ES-I3 (cell line): ENCODE measurements around the gene ZNF865.

Experiments
- H3K36me3 ChIP-seq: 2 replicates; pipeline ENCODE4 v1.6.1; 2013; ENCODE audit warnings: mild to moderate bottlenecking, low read length, control low read depth, moderate library complexity; ENCODE audit not compliant: insufficient read depth
- H3K4me1 ChIP-seq: 2 replicates; pipeline ENCODE4 v1.6.1; 2013; ENCODE audit warnings: mild to moderate bottlenecking, control low read depth, low read length; ENCODE audit not compliant: insufficient read depth
- H3K9ac ChIP-seq: 2 replicates; pipeline ENCODE4 v1.6.1; 2013; ENCODE audit warnings: low read depth, mild to moderate bottlenecking, low read length, moderate library complexity
- H3K9me3 ChIP-seq: 2 replicates; pipeline ENCODE4 v1.6.1; 2013; ENCODE audit warnings: mild to moderate bottlenecking, low read length, moderate library complexity; ENCODE audit not compliant: control insufficient read depth, insufficient read depth

Gene ZNF865

DNA sequence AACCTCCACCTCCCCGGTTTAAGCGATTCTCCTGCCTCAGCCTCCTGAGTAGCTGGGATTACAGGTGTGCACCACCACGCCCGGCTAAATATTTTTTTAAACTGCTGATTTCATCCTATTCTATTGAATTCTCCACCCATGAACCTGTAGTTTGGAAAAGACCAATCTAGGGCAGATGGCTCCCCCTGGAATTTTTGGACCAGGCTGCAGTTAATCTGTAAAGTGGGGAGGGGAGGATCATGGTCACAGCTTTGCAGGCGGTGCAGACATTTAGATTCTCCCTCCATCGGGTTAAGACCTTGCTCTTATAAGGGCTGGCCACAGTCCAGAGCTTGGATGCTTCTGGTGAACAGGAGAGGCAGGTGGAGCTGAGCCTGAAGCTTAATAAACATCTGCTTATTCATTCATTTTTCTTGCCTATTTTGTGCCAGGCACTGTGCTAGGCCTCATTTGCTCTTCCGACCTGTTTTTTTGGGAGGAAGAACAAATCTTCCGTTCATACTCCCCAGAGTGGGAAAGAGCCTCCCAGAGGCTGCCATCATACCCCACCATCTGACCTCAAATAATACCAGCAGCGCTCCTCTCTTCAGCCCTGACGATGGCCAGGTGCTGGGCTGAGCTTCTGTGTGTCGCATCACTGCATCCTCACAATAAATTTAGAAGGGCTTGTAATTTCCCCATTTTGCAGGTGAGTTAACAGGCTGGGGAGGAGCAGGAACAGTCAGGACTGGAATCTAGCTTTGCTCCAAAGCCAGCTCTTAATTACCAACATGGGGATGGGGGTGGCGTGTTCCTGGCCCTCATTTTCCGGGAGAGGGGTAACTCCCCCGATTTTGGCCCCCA lies 41.7 kb downstream of the ZNF865 start:
- H3K9ac ChIP-seq = peak overlapping the region; percentile 92
- H3K36me3 ChIP-seq = peaks cover 9% of the 10 kb centered on the region
- no peaks in the 10 kb centered on the region; the same call in 1 of the 2 replicates for H3K4me1 ChIP-seq
- no peaks in the 10 kb centered on the region for H3K9me3 ChIP-seq

DNA sequence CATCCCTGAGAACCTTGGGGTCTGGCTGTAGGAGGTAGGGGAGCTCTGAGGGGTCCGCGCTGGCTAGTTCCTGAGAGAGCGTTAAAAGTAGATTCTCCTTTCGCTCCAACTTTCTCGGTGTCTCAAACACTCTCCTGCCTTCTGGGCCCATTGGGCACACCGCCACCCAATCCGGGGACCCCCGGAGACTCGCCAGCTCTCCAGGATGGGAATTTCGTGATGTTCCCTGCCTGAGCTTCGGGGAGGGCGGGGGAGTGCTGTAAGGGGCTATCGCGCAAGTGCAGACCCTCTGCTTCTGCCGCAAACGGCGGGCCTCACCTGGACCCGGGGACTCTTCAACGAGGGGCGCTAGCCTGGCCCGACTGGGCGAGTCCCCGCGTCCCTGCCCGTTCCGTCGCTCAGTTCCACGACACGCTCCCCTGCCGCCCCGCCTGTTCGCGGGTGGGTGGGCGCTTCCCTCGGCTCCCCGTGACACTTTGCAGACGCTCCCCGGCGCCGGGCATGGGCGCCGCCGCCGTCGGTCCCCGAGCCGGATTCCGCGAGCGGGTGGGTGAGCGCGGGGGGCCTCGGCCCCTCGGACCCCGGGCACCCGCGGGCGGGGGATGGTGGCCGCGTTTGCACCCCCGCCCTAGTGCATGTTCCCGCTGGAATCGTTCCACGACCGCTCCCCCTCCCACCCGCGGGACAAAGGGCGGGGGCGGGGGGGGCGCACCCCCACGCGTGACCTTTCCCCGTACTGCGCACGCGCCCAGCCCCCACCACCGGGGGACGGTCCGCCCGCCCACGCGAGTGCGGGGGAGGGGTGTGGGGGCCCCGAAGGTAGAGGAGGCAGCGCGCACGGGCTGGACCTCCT lies 42.5 kb downstream of the ZNF865 start, which contains the start of gene CCDC106:
Gene CCDC106 (plus strand): TSS at position 481 of the 853 bp plus-strand sequence. CDS start 835 bp downstream, outside the sequence.
- Histone ChIP-seq H3K9me3 (no peaks in the 10 kb centered on the region), H3K4me1 (no peaks in the 10 kb centered on the region; the same call in 1 of the 2 replicates), H3K9ac (peak within 1 kb of the TSS; percentile 92), H3K36me3 (peaks cover 9% of the 10 kb centered on the region)

DNA sequence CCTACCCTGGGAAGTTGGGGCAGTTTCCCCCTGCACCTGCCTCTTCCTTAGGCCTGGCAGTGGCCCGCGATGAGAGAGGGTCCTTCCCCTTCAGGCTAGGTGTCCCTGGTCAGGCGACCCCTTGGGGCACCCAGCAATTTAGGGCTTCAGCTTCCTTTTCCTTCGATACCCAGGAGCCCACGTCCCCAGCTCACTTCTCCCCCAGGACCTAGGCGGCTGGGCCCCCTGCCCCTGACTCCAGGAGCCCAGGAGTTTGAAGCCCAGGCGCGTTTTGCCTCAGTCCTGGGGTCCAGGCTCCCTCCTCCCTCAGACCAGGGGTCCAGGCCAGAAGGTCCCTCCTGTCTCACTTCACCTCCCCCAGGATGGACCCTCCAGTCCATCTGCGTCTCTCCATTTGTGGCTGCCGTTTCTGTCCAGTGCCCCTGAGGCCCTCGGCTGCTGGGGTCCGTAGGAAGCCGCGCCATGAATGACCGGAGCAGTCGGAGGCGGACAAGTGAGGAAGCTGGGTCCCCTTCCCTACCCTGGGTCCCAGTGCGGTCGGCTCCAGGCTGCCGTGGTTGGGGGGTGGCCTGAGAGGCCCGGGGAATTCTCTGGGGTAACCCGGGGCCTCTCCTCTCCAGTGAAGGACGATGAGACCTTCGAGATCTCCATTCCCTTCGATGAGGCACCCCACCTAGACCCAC lies 43.3 kb downstream of the ZNF865 start:
- Histone ChIP-seq H3K9me3 (no peaks in the 10 kb centered on the region), H3K36me3 (peaks cover 9% of the 10 kb centered on the region), H3K4me1 (no peaks in the 10 kb centered on the region; the same call in 1 of the 2 replicates), H3K9ac (peak overlapping the region; percentile 92; the same call in 1 of the 2 replicates)

GRCh38 chr19:55649268-55650125 lies 44.0 kb downstream of the ZNF865 start:
- H3K4me1 ChIP-seq = no peaks in the 10 kb centered on the region
- no peaks in the 10 kb centered on the region for H3K9me3 ChIP-seq
- H3K9ac ChIP-seq = no peak overlapping the region
- peaks cover 9% of the 10 kb centered on the region for H3K36me3 ChIP-seq

DNA sequence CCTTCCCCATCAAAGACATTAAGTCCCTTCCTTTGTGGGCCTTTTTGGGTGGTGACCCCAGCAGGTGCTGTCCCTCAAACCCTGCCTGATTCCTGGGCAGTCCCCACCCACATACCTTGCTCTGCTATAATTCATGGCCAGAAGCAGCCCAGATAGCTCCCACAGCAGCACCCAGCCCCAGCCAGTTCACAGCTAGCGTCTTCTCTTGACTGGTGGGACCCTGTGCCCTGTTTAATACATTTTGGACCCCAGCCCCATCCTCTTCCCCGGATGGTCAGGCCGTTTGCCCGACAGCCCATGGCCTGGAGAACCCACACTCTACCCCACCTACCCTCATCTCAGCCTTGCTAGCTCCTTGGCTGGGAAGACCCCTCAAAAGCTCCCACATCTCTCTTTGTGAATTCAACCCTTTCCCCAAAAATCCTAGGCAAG lies 44.7 kb downstream of the ZNF865 start:
- Histone ChIP-seq H3K9me3 (no peaks in the 10 kb centered on the region), H3K4me1 (no peaks in the 10 kb centered on the region), H3K36me3 (peaks cover 6% of the 10 kb centered on the region), H3K9ac (no peak overlapping the region)

DNA sequence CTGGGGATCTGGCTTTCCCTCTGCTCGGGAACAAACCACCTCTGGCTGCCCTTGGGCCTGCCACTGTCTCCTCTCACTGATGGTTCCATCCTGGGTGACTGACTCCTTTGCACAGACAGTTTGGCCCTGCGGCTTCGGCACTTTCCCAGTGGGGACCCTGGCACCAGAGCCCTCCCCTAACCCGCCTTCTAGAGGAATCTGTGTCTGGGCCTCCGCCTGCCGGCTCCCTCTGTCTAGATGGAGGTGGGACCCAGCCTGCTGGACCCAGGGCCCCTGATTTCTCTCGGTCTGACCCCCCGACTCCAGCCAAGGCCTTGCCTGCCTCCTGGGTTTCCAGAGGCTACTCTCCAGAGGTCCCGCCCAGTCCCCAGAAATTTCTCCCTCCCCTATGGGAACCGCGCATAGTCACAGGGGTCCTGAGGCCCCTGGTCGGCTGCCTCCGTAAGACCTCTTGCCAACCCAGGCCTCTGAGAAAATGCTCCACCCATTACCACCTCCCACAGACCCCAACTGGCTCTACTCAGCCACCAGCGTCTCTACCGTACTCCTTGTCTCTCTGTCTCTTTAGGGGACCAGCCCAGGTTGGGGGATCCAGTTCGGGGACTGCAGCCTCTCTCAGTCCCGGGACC lies 45.3 kb downstream of the ZNF865 start:
- Histone ChIP-seq H3K36me3 (peaks cover under 1% of the 10 kb centered on the region; the same call in 1 of the 2 replicates), H3K9me3 (no peaks in the 10 kb centered on the region), H3K4me1 (no peaks in the 10 kb centered on the region), H3K9ac (no peak overlapping the region)

GRCh38 chr19:55651236-55651635 lies 45.8 kb downstream of the ZNF865 start:
- Histone ChIP-seq H3K9me3 (no peaks in the 10 kb centered on the region), H3K4me1 (no peaks in the 10 kb centered on the region), H3K9ac (no peak overlapping the region), H3K36me3 (no peaks in the 10 kb centered on the region)

GRCh38 chr19:55652311-55653128 lies 47.1 kb downstream of the ZNF865 start:
- Histone ChIP-seq H3K4me1 (peaks cover 12% of the 10 kb centered on the region), H3K9ac (peak overlapping the region; percentile 96), H3K9me3 (no peaks in the 10 kb centered on the region)

GRCh38 chr19:55653651-55654322 lies 48.3 kb downstream of the ZNF865 start:
- Histone ChIP-seq H3K9ac (peak overlapping the region; percentile 96), H3K4me1 (peaks cover 18% of the 10 kb centered on the region), H3K36me3 (no peaks in the 10 kb centered on the region), H3K9me3 (no peaks in the 10 kb centered on the region)

More at GRCh38 chr19:55652311-55653128, 47.1 kb downstream of the ZNF865 start:
- no peaks in the 10 kb centered on the region for H3K36me3 ChIP-seq

GRCh38 chr19:55654323-55654867 lies 48.9 kb downstream of the ZNF865 start:
- peaks cover 18% of the 10 kb centered on the region for H3K4me1 ChIP-seq
- peak overlapping the region; percentile 96 for H3K9ac ChIP-seq
- H3K9me3 ChIP-seq = no peaks in the 10 kb centered on the region
- H3K36me3 ChIP-seq = no peaks in the 10 kb centered on the region

GRCh38 chr19:55654868-55655647 lies 49.6 kb downstream of the ZNF865 start, which contains the start of gene U2AF2:
U2AF2 (plus strand) TSS chr19:55655035; CDS start chr19:55655105, 70 bp downstream.
- H3K9ac ChIP-seq = peak within 1 kb of the TSS; percentile 96
- peaks cover 18% of the 10 kb centered on the region for H3K4me1 ChIP-seq
- H3K36me3 ChIP-seq = no peaks in the 10 kb centered on the region
- no peaks in the 10 kb centered on the region for H3K9me3 ChIP-seq
